Spleen (tissue), 7 donors: ENCODE measurements around the gene ZNF683.

Experiments used
- CTCF ChIP-seq, 11 experiments: fragments of 200-600 bp in 7 of 11; fragments of 450-650 bp in 4 of 11; sonication (generic) in 4 of 11; IDR thresholded peaks in 8 of 11; conservative IDR thresholded peaks in 3 of 11; 1 replicate in 7 of 11; 2 replicates in 4 of 11; pipeline versions ENCODE4 v1.4.0 to v1.8.0; 2016 to 2021; ENCODE audit warnings: antibody characterized with exemption in 11 of 11, inconsistent platforms in 4 of 11, mild to moderate bottlenecking in 1 of 11
- POLR2A ChIP-seq, 3 donors: fragments of 450-650 bp; IDR thresholded peaks; one replicate each; pipeline ENCODE4 v1.5.1; 2017; ENCODE audit warnings: antibody characterized with exemption in 3 of 3, mild to moderate bottlenecking in 1 of 3
- donor health status: DM: no; HTN: no; CAD: no; lungs with moderate emphysema.
- donor health status: DM: no; HTN: no; CAD: no.
- donor health status: DM: no; HTN: no; CAD: no.

GRCh38 chr1:26314501-26314900 lies 58.0 kb downstream of the ZNF683 start:
- TF ChIP-seq CTCF (IDR thresholded peaks at IDR 0.05 in 8 of 11, conservative IDR thresholded peaks at IDR 0.05 in 3 of 11) (no peak), POLR2A (IDR thresholded peaks at IDR 0.05) (no peak)
